ENCODE data around the gene DHRSX. TPM values are rescaled to one million over a fixed set of nuclear protein-coding genes. Genes with fewer than 3 reads are reported as not detected.

DHRSX gene
- total and polyA plus RNA-seq, 12 donors = 6.4 to 68.6 (median 27.7) TPM

- WGBS, 4 donors = 77 to 91% (median 87%) methylated on average over 8 of the region's 8 CpGs
- TF ChIP-seq CTCF (IDR thresholded peaks at IDR 0.05) (no peak), POLR2A (IDR thresholded peaks at IDR 0.05) (no peak)
- Histone ChIP-seq H3K4me3 (peak overlapping the region in 1 of 4 donors; percentile 99), H3K36me3 (replicated peaks in 1 of 2) (no peaks in the 10 kb centered on the region), H3K27me3 (no peaks in the 10 kb centered on the region), H3K9me3 (replicated peaks in 1 of 3) (no peaks in the 10 kb centered on the region), H3K4me1 (replicated peaks in 1 of 2) (peaks cover 23 to 38% of the 10 kb centered on the region in 2 donors), H3K27ac (peak overlapping the region in 4 of 5 donors; percentile 42 to 94 (median 90))
- no peak for DNase-seq
- intact Hi-C loops (cut with DNase I) = no loop called here
Measured at GRCh38 chrX:2499507-2499906, 1.3 kb downstream of the DHRSX start.

DNA sequence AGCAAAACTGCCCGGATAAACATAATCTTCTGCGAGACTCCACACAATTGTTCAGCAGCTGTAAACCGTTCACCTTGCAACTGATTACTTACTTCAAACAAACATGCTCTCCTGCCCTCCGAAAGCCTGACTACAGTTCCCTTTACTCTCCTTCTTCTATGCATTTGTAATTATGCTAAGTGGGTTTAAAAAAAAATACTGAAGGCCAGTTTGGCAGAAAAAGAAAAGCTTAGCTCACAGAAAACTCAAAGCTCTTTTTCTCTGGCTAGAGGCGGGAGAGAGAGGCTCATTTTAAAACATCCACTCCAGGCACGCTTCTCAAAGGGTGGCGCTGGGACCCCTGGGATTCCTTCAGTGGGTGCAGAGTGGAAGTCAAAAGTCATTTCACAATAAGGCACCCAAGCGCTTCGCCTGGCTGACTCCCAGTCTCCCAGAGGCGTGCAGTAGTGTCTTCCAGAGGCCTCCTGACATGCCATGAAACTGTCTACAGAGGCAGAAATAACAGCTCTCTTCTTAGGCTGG, 1.9 kb downstream of the DHRSX start:
- DNase-seq = peak in 3 of 7 donors; percentile 34 to 52 (median 38)
- Histone ChIP-seq H3K27ac (peak overlapping the region; percentile 22 to 94 (median 86)), H3K4me3 (peak overlapping the region in 1 of 4 donors; percentile 99), H3K36me3 (replicated peaks in 1 of 2) (no peaks in the 10 kb centered on the region), H3K4me1 (replicated peaks in 1 of 2) (peaks cover 23 to 38% of the 10 kb centered on the region in 2 donors), H3K27me3 (no peaks in the 10 kb centered on the region), H3K9me3 (replicated peaks in 1 of 3) (no peaks in the 10 kb centered on the region)
- intact Hi-C loops (cut with DNase I) = no loop called here
- WGBS, 4 donors = 20 to 25% (median 22%) methylated on average over 10 of the region's 10 CpGs
- TF ChIP-seq POLR2A (IDR thresholded peaks at IDR 0.05) = no peak
- TF ChIP-seq CTCF (IDR thresholded peaks at IDR 0.05) = no peak

GRCh38 chrX:2497961-2498780, 2.6 kb downstream of the DHRSX start:
- intact Hi-C loops (cut with DNase I) = no loop called here
- WGBS, 4 donors = 30 to 36% (median 33%) methylated on average over 11 of the region's 11 CpGs

More at GRCh38 chrX:2497961-2498780, 2.6 kb downstream of the DHRSX start:
- no peaks in the 10 kb centered on the region for H3K9me3 ChIP-seq (replicated peaks in 1 of 3)
- peaks cover 23 to 38% of the 10 kb centered on the region in 2 donors for H3K4me1 ChIP-seq (replicated peaks in 1 of 2)
- H3K4me3 ChIP-seq = peak overlapping the region in 1 of 4 donors; percentile 99
- no peaks in the 10 kb centered on the region for H3K36me3 ChIP-seq (replicated peaks in 1 of 2)
- TF ChIP-seq POLR2A (IDR thresholded peaks at IDR 0.05) = no peak
- no peak for TF ChIP-seq CTCF (IDR thresholded peaks at IDR 0.05)
- peak overlapping the region; percentile 22 to 94 (median 86) for H3K27ac ChIP-seq
- no peaks in the 10 kb centered on the region for H3K27me3 ChIP-seq
- DNase-seq = peak in 4 of 7 donors; percentile 38 to 44 (median 42)

Data from adrenal gland (tissue), 12 donors.